Measurements from ENCODE around the gene GKAP1.
"Not testable (repeated sequence)": the region's sequence is repeated elsewhere in the genome, so short reads cannot be mapped to it uniquely, and the experiment has no call there.

DNA sequence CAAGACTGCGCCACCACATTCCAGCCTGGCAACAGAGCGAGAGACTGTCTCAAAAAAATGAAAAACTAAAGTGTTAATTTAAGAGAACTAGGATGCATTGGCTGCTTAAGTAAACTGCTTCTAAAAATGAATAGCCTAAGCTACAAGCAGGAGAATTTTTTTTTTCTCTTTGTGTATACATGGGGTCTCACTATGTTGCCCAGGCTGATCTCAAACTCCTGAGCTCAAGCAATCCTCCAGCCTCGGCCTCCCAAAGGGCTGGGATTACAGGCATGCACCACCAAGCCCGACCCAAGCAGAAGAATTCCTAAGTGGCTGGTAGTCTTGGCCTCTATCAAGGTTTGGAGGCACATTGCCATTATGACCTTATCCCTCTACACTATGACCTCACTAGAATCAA is 2.4 kb downstream of the GKAP1 start:
- TF ChIP-seq, protein P1, sequence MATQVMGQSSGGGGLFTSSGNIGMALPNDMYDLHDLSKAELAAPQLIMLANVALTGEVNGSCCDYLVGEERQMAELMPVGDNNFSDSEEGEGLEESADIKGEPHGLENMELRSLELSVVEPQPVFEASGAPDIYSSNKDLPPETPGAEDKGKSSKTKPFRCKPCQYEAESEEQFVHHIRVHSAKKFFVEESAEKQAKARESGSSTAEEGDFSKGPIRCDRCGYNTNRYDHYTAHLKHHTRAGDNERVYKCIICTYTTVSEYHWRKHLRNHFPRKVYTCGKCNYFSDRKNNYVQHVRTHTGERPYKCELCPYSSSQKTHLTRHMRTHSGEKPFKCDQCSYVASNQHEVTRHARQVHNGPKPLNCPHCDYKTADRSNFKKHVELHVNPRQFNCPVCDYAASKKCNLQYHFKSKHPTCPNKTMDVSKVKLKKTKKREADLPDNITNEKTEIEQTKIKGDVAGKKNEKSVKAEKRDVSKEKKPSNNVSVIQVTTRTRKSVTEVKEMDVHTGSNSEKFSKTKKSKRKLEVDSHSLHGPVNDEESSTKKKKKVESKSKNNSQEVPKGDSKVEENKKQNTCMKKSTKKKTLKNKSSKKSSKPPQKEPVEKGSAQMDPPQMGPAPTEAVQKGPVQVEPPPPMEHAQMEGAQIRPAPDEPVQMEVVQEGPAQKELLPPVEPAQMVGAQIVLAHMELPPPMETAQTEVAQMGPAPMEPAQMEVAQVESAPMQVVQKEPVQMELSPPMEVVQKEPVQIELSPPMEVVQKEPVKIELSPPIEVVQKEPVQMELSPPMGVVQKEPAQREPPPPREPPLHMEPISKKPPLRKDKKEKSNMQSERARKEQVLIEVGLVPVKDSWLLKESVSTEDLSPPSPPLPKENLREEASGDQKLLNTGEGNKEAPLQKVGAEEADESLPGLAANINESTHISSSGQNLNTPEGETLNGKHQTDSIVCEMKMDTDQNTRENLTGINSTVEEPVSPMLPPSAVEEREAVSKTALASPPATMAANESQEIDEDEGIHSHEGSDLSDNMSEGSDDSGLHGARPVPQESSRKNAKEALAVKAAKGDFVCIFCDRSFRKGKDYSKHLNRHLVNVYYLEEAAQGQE (IDR thresholded peaks at IDR 0.05), result not testable (repeated sequence)
- TF ChIP-seq, protein P2, sequence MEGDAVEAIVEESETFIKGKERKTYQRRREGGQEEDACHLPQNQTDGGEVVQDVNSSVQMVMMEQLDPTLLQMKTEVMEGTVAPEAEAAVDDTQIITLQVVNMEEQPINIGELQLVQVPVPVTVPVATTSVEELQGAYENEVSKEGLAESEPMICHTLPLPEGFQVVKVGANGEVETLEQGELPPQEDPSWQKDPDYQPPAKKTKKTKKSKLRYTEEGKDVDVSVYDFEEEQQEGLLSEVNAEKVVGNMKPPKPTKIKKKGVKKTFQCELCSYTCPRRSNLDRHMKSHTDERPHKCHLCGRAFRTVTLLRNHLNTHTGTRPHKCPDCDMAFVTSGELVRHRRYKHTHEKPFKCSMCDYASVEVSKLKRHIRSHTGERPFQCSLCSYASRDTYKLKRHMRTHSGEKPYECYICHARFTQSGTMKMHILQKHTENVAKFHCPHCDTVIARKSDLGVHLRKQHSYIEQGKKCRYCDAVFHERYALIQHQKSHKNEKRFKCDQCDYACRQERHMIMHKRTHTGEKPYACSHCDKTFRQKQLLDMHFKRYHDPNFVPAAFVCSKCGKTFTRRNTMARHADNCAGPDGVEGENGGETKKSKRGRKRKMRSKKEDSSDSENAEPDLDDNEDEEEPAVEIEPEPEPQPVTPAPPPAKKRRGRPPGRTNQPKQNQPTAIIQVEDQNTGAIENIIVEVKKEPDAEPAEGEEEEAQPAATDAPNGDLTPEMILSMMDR (IDR thresholded peaks at IDR 0.05; ENCODE audit: low read depth, low read length, missing input control), result not testable (repeated sequence)
- not testable (repeated sequence) for TF ChIP-seq RXRA, SP1, JUND (IDR thresholded peaks at IDR 0.05)
- TF ChIP-seq, protein P3, sequence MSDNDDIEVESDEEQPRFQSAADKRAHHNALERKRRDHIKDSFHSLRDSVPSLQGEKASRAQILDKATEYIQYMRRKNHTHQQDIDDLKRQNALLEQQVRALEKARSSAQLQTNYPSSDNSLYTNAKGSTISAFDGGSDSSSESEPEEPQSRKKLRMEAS (IDR thresholded peaks at IDR 0.05), result not testable (repeated sequence)
- TF ChIP-seq, protein P4, sequence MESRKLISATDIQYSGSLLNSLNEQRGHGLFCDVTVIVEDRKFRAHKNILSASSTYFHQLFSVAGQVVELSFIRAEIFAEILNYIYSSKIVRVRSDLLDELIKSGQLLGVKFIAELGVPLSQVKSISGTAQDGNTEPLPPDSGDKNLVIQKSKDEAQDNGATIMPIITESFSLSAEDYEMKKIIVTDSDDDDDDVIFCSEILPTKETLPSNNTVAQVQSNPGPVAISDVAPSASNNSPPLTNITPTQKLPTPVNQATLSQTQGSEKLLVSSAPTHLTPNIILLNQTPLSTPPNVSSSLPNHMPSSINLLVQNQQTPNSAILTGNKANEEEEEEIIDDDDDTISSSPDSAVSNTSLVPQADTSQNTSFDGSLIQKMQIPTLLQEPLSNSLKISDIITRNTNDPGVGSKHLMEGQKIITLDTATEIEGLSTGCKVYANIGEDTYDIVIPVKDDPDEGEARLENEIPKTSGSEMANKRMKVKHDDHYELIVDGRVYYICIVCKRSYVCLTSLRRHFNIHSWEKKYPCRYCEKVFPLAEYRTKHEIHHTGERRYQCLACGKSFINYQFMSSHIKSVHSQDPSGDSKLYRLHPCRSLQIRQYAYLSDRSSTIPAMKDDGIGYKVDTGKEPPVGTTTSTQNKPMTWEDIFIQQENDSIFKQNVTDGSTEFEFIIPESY (IDR thresholded peaks at IDR 0.05), result not testable (repeated sequence)

Data from liver (tissue), 3 donors.